NT2/D1 (cell line): ENCODE measurements around the gene ALPI.
A peak's percentile ranks its signal among the peaks of the same experiment; 100 is the strongest.
"Not testable (repeated sequence)": the region's sequence is repeated elsewhere in the genome, so short reads cannot be mapped to it uniquely, and the experiment has no call there.

Source experiments
- DNase-seq: peaks from one replicate; pipeline ENCODE4 v3.0.0-alpha.2; 2011; ENCODE audit warnings: low read depth, low spot score
- H3K27me3 ChIP-seq: 2 replicates; pipeline ENCODE4 v1.6.0; 2011; ENCODE audit warnings: mild to moderate bottlenecking; ENCODE audit not compliant: insufficient read length, insufficient read depth
- H3K36me3 ChIP-seq: 2 replicates; pipeline ENCODE4 v1.6.1; 2011; ENCODE audit warnings: mild to moderate bottlenecking, low read length, mixed read lengths; ENCODE audit not compliant: insufficient read depth, insufficient read length
- H3K4me1 ChIP-seq: 2 replicates; pipeline ENCODE4 v1.5.1; 2011; ENCODE audit not compliant: insufficient read depth, insufficient read length
- H3K4me3 ChIP-seq: 2 replicates; pipeline ENCODE4 v1.5.1; 2011; ENCODE audit warnings: low read depth; ENCODE audit not compliant: insufficient read length
- H3K9ac ChIP-seq: 2 replicates; pipeline ENCODE4 v1.6.0; 2011; ENCODE audit warnings: low read depth; ENCODE audit not compliant: insufficient read length
- H3K9me3 ChIP-seq: 2 replicates; pipeline ENCODE4 v1.5.1; 2011; ENCODE audit warnings: mild to moderate bottlenecking, low read length; ENCODE audit not compliant: insufficient read depth
- SUZ12 ChIP-seq: IDR thresholded peaks from 2 replicates; pipeline ENCODE4 v1.6.1; 2011; ENCODE audit not compliant: insufficient read length, insufficient read depth; ENCODE audit errors: extremely low read depth
- YY1 ChIP-seq: IDR thresholded peaks from 2 replicates; pipeline ENCODE4 v1.6.1; 2011; ENCODE audit not compliant: insufficient read length, insufficient read depth
- ZNF274 ChIP-seq: IDR thresholded peaks from 2 replicates; pipeline ENCODE4 v1.6.1; 2011; ENCODE audit warnings: mild to moderate bottlenecking, low read depth, low read length

ALPI gene

DNA sequence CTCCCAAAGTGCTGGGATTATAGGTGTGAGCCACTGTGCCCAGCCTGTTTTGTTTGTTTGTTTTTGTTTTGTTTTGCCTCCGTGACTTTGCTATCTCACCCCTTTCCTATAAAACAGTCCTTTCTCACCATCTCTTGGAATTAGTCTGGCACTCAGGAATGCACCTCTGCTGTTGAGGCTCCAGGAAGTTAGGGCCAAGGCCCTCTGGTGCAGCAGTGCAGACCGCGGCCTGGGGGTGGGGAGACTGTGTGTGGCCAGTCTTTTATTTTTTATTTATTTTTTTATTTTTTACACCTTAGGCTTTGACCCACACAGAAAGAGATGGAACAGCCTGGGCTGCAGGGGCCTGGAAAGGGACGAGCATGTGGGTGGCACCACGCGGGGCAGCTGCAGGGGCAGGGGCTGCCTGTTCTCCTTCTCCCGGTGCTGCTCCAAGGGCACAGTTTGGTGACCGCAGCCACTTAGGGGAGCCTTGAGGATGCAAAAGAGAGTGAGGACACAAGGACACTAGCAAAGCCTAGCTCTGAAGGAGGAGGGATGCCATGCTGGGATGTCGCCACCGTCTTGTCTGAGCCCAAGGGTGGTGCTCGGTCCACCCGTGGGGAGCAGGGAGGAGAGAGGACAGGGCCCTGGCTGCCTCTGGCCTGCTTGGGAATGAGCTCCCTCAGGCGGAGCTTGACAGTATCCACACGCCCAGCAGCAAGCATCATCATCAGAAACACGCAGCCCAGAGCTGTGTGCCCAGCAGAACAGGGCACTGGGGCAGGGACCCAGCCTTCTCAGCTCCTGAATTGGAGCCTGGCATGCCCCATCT lies 19.4 kb upstream of the ALPI start:
- Histone ChIP-seq H3K4me3 (no peak overlapping the region), H3K4me1 (peaks cover 16% of the 10 kb centered on the region), H3K36me3 (no peaks in the 10 kb centered on the region), H3K9me3 (no peaks in the 10 kb centered on the region), H3K27me3 (no peaks in the 10 kb centered on the region), H3K9ac (no peak overlapping the region)
- no peak for DNase-seq
- no peak for TF ChIP-seq YY1
- TF ChIP-seq SUZ12 = no peak
- no peak for TF ChIP-seq ZNF274

- Histone ChIP-seq H3K9ac (no peak overlapping the region), H3K4me1 (peaks cover 16% of the 10 kb centered on the region), H3K36me3 (no peaks in the 10 kb centered on the region), H3K9me3 (no peaks in the 10 kb centered on the region), H3K27me3 (no peaks in the 10 kb centered on the region), H3K4me3 (no peak overlapping the region)
- DNase-seq = no peak
- TF ChIP-seq ZNF274 = no peak
- TF ChIP-seq SUZ12 = no peak
Observed at GRCh38 chr2:232437195-232437571, 18.8 kb upstream of the ALPI start.

DNA sequence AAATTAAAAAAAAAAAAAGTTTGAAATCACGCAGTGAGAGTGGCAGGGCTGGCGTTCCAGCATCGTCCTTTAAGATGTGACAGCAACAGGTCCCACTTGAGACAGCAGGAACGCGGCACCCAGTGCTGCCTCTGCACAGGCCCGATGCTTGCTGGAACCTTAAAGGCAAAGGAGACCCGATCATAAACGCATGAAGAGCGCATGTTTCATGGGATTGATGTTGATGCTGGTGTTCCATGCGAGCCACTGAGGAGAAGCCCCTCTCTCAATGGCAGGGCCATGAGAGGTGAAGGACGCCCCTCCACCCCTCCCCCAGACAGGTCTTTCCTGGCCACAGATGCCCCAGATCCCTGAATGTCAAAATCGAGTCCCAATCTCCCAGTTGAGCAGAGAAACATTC lies 17.9 kb upstream of the ALPI start:
- no peak for DNase-seq

DNA sequence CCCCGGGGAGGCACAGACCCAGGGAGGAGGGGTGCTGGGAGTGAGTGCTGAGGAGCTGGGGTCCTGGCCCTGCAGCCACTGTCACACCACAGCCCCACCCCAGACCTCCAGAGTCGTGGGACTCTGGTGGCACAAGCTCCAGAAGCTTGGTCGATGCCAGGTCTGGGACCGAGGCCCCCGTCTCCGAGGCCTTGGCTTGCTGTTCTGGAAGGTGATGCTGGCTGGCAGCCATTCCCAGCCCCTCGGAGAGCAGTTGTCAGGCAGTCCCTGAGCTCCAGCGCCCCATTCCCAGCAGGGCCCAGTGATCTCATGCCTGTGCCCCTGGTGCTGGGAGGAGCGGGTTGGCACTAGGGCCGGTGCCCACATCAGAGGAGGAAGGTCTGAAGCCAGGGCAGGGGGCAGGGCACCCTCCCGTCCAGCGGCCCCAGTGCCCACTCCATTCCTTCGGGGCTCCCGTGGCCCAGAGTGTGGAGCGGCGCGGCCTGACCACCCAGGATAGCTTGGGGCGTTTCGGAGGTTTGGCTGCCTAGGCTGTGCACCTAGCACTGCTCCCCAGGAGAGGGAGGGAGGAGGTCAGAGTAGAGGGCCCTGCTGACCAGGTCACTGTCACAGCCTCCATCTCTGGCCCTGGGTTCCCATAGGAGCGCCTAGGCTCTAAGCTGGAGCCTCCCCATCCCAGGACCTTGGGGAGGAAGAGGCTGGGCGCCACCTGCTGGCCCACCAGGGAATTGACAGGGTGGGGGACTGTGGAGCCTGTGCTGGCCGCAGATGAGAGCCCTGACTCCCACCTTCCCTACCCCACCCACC lies 16.8 kb upstream of the ALPI start:
- peaks cover 13% of the 10 kb centered on the region for H3K4me1 ChIP-seq
- TF ChIP-seq YY1 (no peak), ZNF274 (no peak), SUZ12 (no peak)
- no peaks in the 10 kb centered on the region for H3K36me3 ChIP-seq
- no peaks in the 10 kb centered on the region for H3K27me3 ChIP-seq
- no peak overlapping the region for H3K4me3 ChIP-seq
- DNase-seq = no peak
- peak overlapping the region; percentile 21 for H3K9ac ChIP-seq
- H3K9me3 ChIP-seq = no peaks in the 10 kb centered on the region

More for the DNA sequence above, 17.9 kb upstream of the ALPI start:
- TF ChIP-seq YY1 (no peak), ZNF274 (no peak), SUZ12 (no peak)
- Histone ChIP-seq H3K4me3 (no peak overlapping the region), H3K4me1 (peaks cover 12% of the 10 kb centered on the region), H3K9me3 (no peaks in the 10 kb centered on the region), H3K36me3 (no peaks in the 10 kb centered on the region), H3K9ac (peak overlapping the region; percentile 10), H3K27me3 (no peaks in the 10 kb centered on the region)

GRCh38 chr2:232439758-232440135 lies 16.2 kb upstream of the ALPI start:
- H3K9ac ChIP-seq = no peak overlapping the region
- H3K4me1 ChIP-seq = peaks cover 18% of the 10 kb centered on the region
- H3K36me3 ChIP-seq = no peaks in the 10 kb centered on the region
- no peak for DNase-seq
- no peaks in the 10 kb centered on the region for H3K9me3 ChIP-seq
- no peak overlapping the region for H3K4me3 ChIP-seq
- TF ChIP-seq ZNF274 (no peak), YY1 (no peak), SUZ12 (no peak)
- no peaks in the 10 kb centered on the region for H3K27me3 ChIP-seq

DNA sequence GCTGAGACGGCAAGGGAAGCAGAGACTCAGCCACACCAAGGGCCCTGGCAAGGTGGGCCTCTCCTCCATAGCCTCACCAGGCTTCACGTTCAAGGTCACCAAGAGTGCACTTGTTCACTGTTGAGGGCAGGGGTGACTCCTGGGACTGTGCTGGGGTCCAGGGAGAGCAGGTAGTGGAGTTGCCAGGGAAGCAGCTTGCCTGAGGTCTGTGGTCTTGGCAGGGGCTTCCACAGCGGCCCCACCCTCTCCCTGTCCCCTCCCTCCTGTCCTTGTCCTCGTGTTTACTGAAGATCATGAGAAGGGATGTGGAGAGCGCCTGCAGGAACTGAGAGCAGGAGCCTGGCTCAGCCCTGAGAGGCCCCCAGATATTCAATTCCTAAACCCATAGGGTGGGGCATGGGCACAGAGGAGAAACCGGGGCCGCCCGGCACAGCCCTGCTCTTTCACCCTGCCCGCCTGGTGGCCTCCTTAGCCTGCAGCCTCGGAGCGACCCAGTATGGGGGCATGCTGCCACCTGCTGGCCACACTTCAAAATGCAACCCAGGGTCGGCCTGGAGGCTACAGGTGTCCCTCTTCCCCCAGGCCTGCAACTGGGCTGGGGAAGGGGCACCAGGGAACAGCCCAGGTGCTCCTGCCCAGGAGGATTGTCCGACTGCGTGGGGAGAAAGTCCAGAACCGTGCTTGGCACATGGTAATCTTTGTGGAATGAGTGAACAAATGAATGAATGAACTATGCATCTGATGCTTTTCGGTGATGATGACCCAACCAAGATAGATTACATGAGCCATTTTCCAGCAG lies 15.5 kb upstream of the ALPI start:
- H3K4me3 ChIP-seq, H3K9ac ChIP-seq, H3K36me3 ChIP-seq, H3K9me3 ChIP-seq, H3K27me3 ChIP-seq, DNase-seq: not testable (repeated sequence)
- H3K4me1 ChIP-seq = peaks cover 19% of the 10 kb centered on the region

DNA sequence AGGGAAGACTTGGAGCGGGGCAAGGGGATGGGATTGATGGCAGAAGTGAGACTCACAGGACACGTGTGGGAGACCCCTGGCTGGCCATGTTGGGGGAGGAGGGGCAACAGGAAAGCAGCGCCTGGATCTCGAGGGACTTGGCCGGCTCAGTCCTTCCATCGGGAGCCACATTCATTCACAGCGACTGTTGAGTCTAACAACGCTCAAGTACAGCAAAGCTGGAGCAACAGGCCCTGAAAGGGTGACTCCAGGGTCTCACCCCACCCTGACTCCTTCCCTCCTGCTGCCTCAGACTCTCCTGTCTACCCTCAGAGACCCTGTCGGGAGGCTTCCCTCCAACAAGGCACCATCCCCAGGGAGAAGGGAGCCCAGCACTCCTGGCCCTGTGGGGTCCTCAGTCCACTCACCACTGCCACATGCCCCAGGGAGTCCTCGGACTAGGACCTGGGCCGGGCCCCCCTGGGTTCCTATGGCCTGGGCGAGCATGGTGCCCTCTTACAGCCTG lies 14.8 kb upstream of the ALPI start:
- Histone ChIP-seq H3K36me3 (no peaks in the 10 kb centered on the region), H3K27me3 (no peaks in the 10 kb centered on the region), H3K4me1 (peaks cover 19% of the 10 kb centered on the region), H3K9me3 (no peaks in the 10 kb centered on the region), H3K4me3 (no peak overlapping the region), H3K9ac (no peak overlapping the region)
- no peak for DNase-seq
- no peak for TF ChIP-seq SUZ12
- no peak for TF ChIP-seq ZNF274
- no peak for TF ChIP-seq YY1

DNA sequence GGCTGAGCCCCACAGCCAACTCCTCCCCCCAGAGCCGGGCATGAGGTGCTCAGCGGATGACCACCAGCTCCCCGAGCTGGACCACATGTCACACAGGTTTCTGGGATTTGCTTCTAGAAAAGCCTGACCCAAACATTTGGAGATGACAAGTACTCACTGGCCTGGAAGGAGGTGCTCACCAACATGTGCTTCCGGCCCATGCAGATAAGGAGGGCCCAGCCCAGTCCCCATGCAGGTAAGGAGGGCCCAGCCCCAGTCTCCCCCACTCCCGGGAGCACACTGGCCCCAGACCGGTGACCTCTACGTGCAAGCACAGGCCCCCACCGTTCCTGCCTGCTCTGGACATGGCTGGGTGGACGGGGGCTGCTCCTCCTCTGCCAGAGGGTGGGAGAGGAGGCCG lies 14.0 kb upstream of the ALPI start:
- H3K9me3 ChIP-seq, H3K9ac ChIP-seq: not testable (repeated sequence)

DNA sequence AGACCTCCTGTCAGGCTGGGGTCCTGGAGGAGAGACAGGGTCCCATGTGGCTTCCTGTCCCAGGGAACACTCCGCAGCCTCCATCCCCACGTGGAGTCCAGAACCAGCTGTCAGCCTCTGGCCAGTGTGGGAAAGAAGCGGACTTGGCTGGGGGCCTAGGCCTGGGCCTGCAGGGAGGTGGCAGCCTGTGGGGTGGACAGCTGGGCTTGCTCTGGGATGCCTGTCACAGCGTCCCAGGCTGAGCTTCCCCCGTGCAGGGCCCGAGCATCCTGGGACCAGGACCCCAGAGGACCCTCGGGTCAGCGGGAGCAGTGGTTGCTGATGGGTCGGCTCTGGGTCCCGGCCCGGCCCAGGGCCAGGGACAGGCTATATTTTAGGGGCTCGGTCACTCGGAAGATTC lies 13.5 kb upstream of the ALPI start:
- H3K9ac ChIP-seq = not testable (repeated sequence)

More for the DNA sequence above, 14.0 kb upstream of the ALPI start:
- H3K27me3 ChIP-seq, H3K36me3 ChIP-seq, DNase-seq, H3K4me3 ChIP-seq: not testable (repeated sequence)
- H3K4me1 ChIP-seq = peaks cover 17% of the 10 kb centered on the region

More for the DNA sequence above, 13.5 kb upstream of the ALPI start:
- not testable (repeated sequence) for H3K9me3 ChIP-seq, H3K27me3 ChIP-seq, H3K4me3 ChIP-seq, H3K36me3 ChIP-seq, DNase-seq
- H3K4me1 ChIP-seq = peaks cover 17% of the 10 kb centered on the region
